Measurements from ENCODE around the gene LPIN1.

The LPIN1 gene

GRCh38 chr2:11713815-11714214 is 32.6 kb upstream of the LPIN1 start:
- H2AK5ac ChIP-seq (ENCODE audit: low read length, severe bottlenecking) = no peak overlapping the region
- H3K14ac ChIP-seq (ENCODE audit: low read length in 2 of 2) = no peak overlapping the region
- H3K9ac ChIP-seq (ENCODE audit: low read length) = no peak overlapping the region
- no peaks in the 10 kb centered on the region for H3K9me3 ChIP-seq (ENCODE audit: control insufficient read depth, low read length)
- H3K4me2 ChIP-seq (ENCODE audit: low read length, poor library complexity, severe bottlenecking) = no peak overlapping the region
- H3K79me1 ChIP-seq (replicated peaks; ENCODE audit: low read length, poor library complexity, severe bottlenecking) = no peaks in the 10 kb centered on the region
- H2BK5ac ChIP-seq (ENCODE audit: low read depth, low read length, poor library complexity, severe bottlenecking) = no peak overlapping the region
- H3K4ac ChIP-seq (ENCODE audit: low read depth in 1 of 2, low read length in 2 of 2) = no peak overlapping the region
- H3K27me3 ChIP-seq (ENCODE audit: control insufficient read depth in 1 of 2, insufficient read depth in 1 of 2, low read length in 2 of 2) = peaks cover 0 to 20% of the 10 kb centered on the region in 2 experiments
- no peak overlapping the region for H4K8ac ChIP-seq (ENCODE audit: low read length)
- no peak overlapping the region for H2BK15ac ChIP-seq (ENCODE audit: low read depth, poor library complexity, severe bottlenecking)
- H3K36me3 ChIP-seq (ENCODE audit: control insufficient read depth in 1 of 2, insufficient read depth in 2 of 2, low read depth in 1 of 2, low read length in 2 of 2) = no peaks in the 10 kb centered on the region
- no peak overlapping the region for H4K91ac ChIP-seq (ENCODE audit: low read length)
- no peaks in the 10 kb centered on the region for H3K4me1 ChIP-seq (ENCODE audit: control insufficient read depth, insufficient read depth, low read depth, low read length)
- H3K23ac ChIP-seq (ENCODE audit: low read length in 2 of 2) = no peak overlapping the region
- 61% methylated on average over 7 of the region's 7 CpGs for WGBS
- H3K4me3 ChIP-seq (ENCODE audit: insufficient read depth in 1 of 2, low read depth in 1 of 2, low read length in 2 of 2) = no peak overlapping the region
- no peak overlapping the region for H3K18ac ChIP-seq (ENCODE audit: low read depth in 1 of 2, low read length in 2 of 2)
- no peak overlapping the region for H2BK12ac ChIP-seq (ENCODE audit: low read length in 2 of 2)
- H2BK120ac ChIP-seq (ENCODE audit: low read depth, low read length) = no peak overlapping the region
- no peak for DNase-seq
- no peak overlapping the region for H3K27ac ChIP-seq (ENCODE audit: low read length, poor library complexity, severe bottlenecking)
- no peak overlapping the region for H2AFZ ChIP-seq (ENCODE audit: low read depth, low read length)

- Histone ChIP-seq H2BK5ac (ENCODE audit: low read depth, low read length, poor library complexity, severe bottlenecking) (no peak overlapping the region), H3K18ac (ENCODE audit: low read depth in 1 of 2, low read length in 2 of 2) (no peak overlapping the region), H2AK5ac (ENCODE audit: low read length, severe bottlenecking) (no peak overlapping the region), H3K36me3 (ENCODE audit: control insufficient read depth in 1 of 2, insufficient read depth in 2 of 2, low read depth in 1 of 2, low read length in 2 of 2) (no peaks in the 10 kb centered on the region), H3K79me1 (replicated peaks; ENCODE audit: low read length, poor library complexity, severe bottlenecking) (no peaks in the 10 kb centered on the region), H3K4me3 (ENCODE audit: insufficient read depth in 1 of 2, low read depth in 1 of 2, low read length in 2 of 2) (peak overlapping the region in 1 of 2 experiments; percentile 9), H3K4ac (ENCODE audit: low read depth in 1 of 2, low read length in 2 of 2) (no peak overlapping the region), H3K23ac (ENCODE audit: low read length in 2 of 2) (no peak overlapping the region), H3K27me3 (ENCODE audit: control insufficient read depth in 1 of 2, insufficient read depth in 1 of 2, low read length in 2 of 2) (peaks cover 0 to 35% of the 10 kb centered on the region in 2 experiments), H4K8ac (ENCODE audit: low read length) (peak overlapping the region; percentile 32), H3K27ac (ENCODE audit: low read length, poor library complexity, severe bottlenecking) (no peak overlapping the region), H3K4me2 (ENCODE audit: low read length, poor library complexity, severe bottlenecking) (no peak overlapping the region), H2AFZ (ENCODE audit: low read depth, low read length) (no peak overlapping the region), H3K9ac (ENCODE audit: low read length) (no peak overlapping the region), H3K4me1 (ENCODE audit: control insufficient read depth, insufficient read depth, low read depth, low read length) (no peaks in the 10 kb centered on the region), H2BK12ac (ENCODE audit: low read length in 2 of 2) (no peak overlapping the region), H3K14ac (ENCODE audit: low read length in 2 of 2) (peak overlapping the region in 1 of 2 experiments; percentile 50), H4K91ac (ENCODE audit: low read length) (peak overlapping the region; percentile 34), H2BK15ac (ENCODE audit: low read depth, poor library complexity, severe bottlenecking) (peak overlapping the region; percentile 34), H3K9me3 (ENCODE audit: control insufficient read depth, low read length) (no peaks in the 10 kb centered on the region), H2BK120ac (ENCODE audit: low read depth, low read length) (no peak overlapping the region)
- no peak for DNase-seq
- 98% methylated on average over 5 of the region's 12 CpGs for WGBS
Measured at GRCh38 chr2:11715987-11716652, 30.3 kb upstream of the LPIN1 start.

- H4K8ac ChIP-seq (ENCODE audit: low read length) = peak overlapping the region; percentile 53
- DNase-seq = peak; percentile 44
- H3K14ac ChIP-seq (ENCODE audit: low read length in 2 of 2) = no peak overlapping the region
- H3K4ac ChIP-seq (ENCODE audit: low read depth in 1 of 2, low read length in 2 of 2) = no peak overlapping the region
- H3K4me2 ChIP-seq (ENCODE audit: low read length, poor library complexity, severe bottlenecking) = no peak overlapping the region
- no peak overlapping the region for H2BK12ac ChIP-seq (ENCODE audit: low read length in 2 of 2)
- H3K9ac ChIP-seq (ENCODE audit: low read length) = peak overlapping the region; percentile 26
- no peaks in the 10 kb centered on the region for H3K36me3 ChIP-seq (ENCODE audit: control insufficient read depth in 1 of 2, insufficient read depth in 2 of 2, low read depth in 1 of 2, low read length in 2 of 2)
- no peak overlapping the region for H3K23ac ChIP-seq (ENCODE audit: low read length in 2 of 2)
- H3K4me3 ChIP-seq (ENCODE audit: insufficient read depth in 1 of 2, low read depth in 1 of 2, low read length in 2 of 2) = no peak overlapping the region
- H2AK5ac ChIP-seq (ENCODE audit: low read length, severe bottlenecking) = no peak overlapping the region
- no peaks in the 10 kb centered on the region for H3K9me3 ChIP-seq (ENCODE audit: control insufficient read depth, low read length)
- H4K91ac ChIP-seq (ENCODE audit: low read length) = no peak overlapping the region
- no peaks in the 10 kb centered on the region for H3K4me1 ChIP-seq (ENCODE audit: control insufficient read depth, insufficient read depth, low read depth, low read length)
- H2BK5ac ChIP-seq (ENCODE audit: low read depth, low read length, poor library complexity, severe bottlenecking) = no peak overlapping the region
- H2BK15ac ChIP-seq (ENCODE audit: low read depth, poor library complexity, severe bottlenecking) = peak overlapping the region; percentile 34
- no peak overlapping the region for H3K18ac ChIP-seq (ENCODE audit: low read depth in 1 of 2, low read length in 2 of 2)
- peaks cover 0 to 42% of the 10 kb centered on the region in 2 experiments for H3K27me3 ChIP-seq (ENCODE audit: control insufficient read depth in 1 of 2, insufficient read depth in 1 of 2, low read length in 2 of 2)
- H2AFZ ChIP-seq (ENCODE audit: low read depth, low read length) = no peak overlapping the region
- H3K27ac ChIP-seq (ENCODE audit: low read length, poor library complexity, severe bottlenecking) = no peak overlapping the region
- no peaks in the 10 kb centered on the region for H3K79me1 ChIP-seq (replicated peaks; ENCODE audit: low read length, poor library complexity, severe bottlenecking)
- 73% methylated on average over 7 of the region's 8 CpGs for WGBS
- no peak overlapping the region for H2BK120ac ChIP-seq (ENCODE audit: low read depth, low read length)
Measured at GRCh38 chr2:11716689-11717321, 29.6 kb upstream of the LPIN1 start.

- Histone ChIP-seq H3K23ac (ENCODE audit: low read length in 2 of 2) (no peak overlapping the region), H3K4me2 (ENCODE audit: low read length, poor library complexity, severe bottlenecking) (no peak overlapping the region), H2BK12ac (ENCODE audit: low read length in 2 of 2) (no peak overlapping the region), H3K79me1 (replicated peaks; ENCODE audit: low read length, poor library complexity, severe bottlenecking) (no peaks in the 10 kb centered on the region), H3K9ac (ENCODE audit: low read length) (no peak overlapping the region), H2BK120ac (ENCODE audit: low read depth, low read length) (no peak overlapping the region), H2AFZ (ENCODE audit: low read depth, low read length) (no peak overlapping the region), H3K27me3 (ENCODE audit: control insufficient read depth in 1 of 2, insufficient read depth in 1 of 2, low read length in 2 of 2) (peaks cover 0 to 50% of the 10 kb centered on the region in 2 experiments), H4K91ac (ENCODE audit: low read length) (no peak overlapping the region), H3K4me3 (ENCODE audit: insufficient read depth in 1 of 2, low read depth in 1 of 2, low read length in 2 of 2) (no peak overlapping the region), H3K18ac (ENCODE audit: low read depth in 1 of 2, low read length in 2 of 2) (no peak overlapping the region), H3K4me1 (ENCODE audit: control insufficient read depth, insufficient read depth, low read depth, low read length) (no peaks in the 10 kb centered on the region), H2BK15ac (ENCODE audit: low read depth, poor library complexity, severe bottlenecking) (no peak overlapping the region), H2AK5ac (ENCODE audit: low read length, severe bottlenecking) (no peak overlapping the region), H2BK5ac (ENCODE audit: low read depth, low read length, poor library complexity, severe bottlenecking) (no peak overlapping the region), H3K36me3 (ENCODE audit: control insufficient read depth in 1 of 2, insufficient read depth in 2 of 2, low read depth in 1 of 2, low read length in 2 of 2) (no peaks in the 10 kb centered on the region), H3K4ac (ENCODE audit: low read depth in 1 of 2, low read length in 2 of 2) (no peak overlapping the region), H3K27ac (ENCODE audit: low read length, poor library complexity, severe bottlenecking) (no peak overlapping the region), H3K9me3 (ENCODE audit: control insufficient read depth, low read length) (no peaks in the 10 kb centered on the region), H3K14ac (ENCODE audit: low read length in 2 of 2) (no peak overlapping the region), H4K8ac (ENCODE audit: low read length) (no peak overlapping the region)
- whole genome bisulfite sequencing = 80% methylated on average over 1 of the region's 1 CpG
- DNase-seq = no peak
Measured at GRCh38 chr2:11717623-11718022, 28.8 kb upstream of the LPIN1 start.

Data from mesenchymal stem cell (in vitro differentiated cells and primary cell).